Measurements from ENCODE around the gene CDKL4.

GRCh38 chr2:39266139-39266805, 22.5 kb upstream of the CDKL4 start:
- TF ChIP-seq CTCF (IDR thresholded peaks at IDR 0.05) (no peak), POLR2A (IDR thresholded peaks at IDR 0.05) (no peak)

Data from thyroid gland (tissue), 4 donors.